Measurements from ENCODE around the gene SYMPK. TPM values are rescaled to one million over a fixed set of nuclear protein-coding genes. Genes with fewer than 3 reads are reported as not detected.

SYMPK gene
- total and polyA plus RNA-seq, 2 experiments from 2014 or later: 33.4 to 41.6 TPM

GRCh38 chr19:45782162-45782691 lies 80.7 kb downstream of the SYMPK start, which contains the start of gene DMPK:
TSS of gene DMPK (minus strand) at chr19:45782490. CDS start at chr19:45782352, 138 bp downstream.
- Histone ChIP-seq H3K9me2 (replicated peaks; ENCODE audit: insufficient read depth) (no peaks in the 10 kb centered on the region), H3K36me3 (replicated peaks; ENCODE audit: insufficient read depth, low read depth) (no peaks in the 10 kb centered on the region), H3K4me2 (peak within 1 kb of the TSS; percentile 82), H3K4me3 (peak within 1 kb of the TSS; percentile 10), H2AFZ (no peak within 1 kb of the TSS), H3K27ac (peak within 1 kb of the TSS; percentile 93), H3K9me3 (ENCODE audit: low read depth) (no peaks in the 10 kb centered on the region), H3K27me3 (no peaks in the 10 kb centered on the region), H3K79me2 (no peaks in the 10 kb centered on the region), H3K4me1 (ENCODE audit: insufficient read depth) (peaks cover 38% of the 10 kb centered on the region), H4K20me1 (ENCODE audit: insufficient read depth, poor library complexity, severe bottlenecking) (peaks cover 6% of the 10 kb centered on the region)
- DNase-seq (ENCODE audit: low spot score): no peak
- 53% methylated on average over 12 of the region's 18 CpGs for WGBS (ENCODE audit: low lambda C conversion rate, missing lambda C conversion rate)
- TF ChIP-seq EZH2 (IDR thresholded peaks at IDR 0.05; ENCODE audit: borderline replicate concordance): no peak
- TF ChIP-seq CTCF (IDR thresholded peaks at IDR 0.05; ENCODE audit: poor library complexity): no peak
- no peak for TF ChIP-seq EZH2phosphoT487 (IDR thresholded peaks at IDR 0.05; ENCODE audit: low read depth, severe bottlenecking, unreplicated experiment)

DNA sequence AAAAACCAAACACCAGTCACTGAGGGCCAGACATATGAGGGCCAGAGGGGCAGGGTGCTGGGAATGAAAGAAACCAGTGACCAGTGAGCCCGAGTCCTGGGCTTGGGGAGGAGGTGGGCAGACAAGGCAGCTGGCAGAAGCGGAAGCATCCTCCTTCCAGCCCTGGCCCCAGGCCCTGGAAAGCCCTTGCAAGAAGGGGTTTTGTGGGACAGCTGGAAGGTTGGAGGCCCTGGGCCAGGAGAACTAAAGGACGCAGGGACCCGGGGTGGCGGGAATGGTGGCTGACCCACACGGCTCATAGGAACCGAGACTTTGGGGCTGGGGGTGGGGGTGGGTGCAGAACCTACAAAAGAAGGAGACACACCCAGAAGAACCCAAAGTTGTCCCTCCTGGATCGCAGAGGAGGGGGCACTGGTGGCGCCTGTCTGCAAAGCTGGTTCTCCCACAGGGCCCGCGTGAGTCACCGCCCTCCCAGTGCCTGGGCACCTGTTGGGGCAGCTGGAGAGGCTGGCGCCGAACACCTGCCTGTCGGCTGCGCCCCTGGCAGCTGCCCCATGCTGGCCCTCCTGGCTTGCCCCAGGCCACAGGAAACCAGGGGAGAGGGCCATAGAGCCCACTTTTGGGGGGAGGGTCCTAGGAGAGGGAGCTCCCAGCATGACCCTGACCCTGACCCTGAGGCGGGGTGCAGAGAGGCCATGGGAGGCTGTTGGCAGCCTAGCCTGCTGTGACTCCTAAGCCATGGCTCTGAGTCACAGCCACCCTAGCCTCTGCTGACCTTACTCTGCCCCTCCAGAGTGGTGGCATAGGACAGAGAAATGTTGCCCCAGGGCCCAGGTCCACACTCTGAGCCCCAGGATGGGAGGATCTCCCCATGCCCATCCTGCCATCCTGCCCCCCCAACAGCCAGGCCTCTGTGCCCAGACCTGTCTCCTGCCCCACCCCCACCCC lies 81.5 kb downstream of the SYMPK start:
- no peak for TF ChIP-seq CTCF (IDR thresholded peaks at IDR 0.05; ENCODE audit: poor library complexity)
- TF ChIP-seq EZH2 (IDR thresholded peaks at IDR 0.05; ENCODE audit: borderline replicate concordance): no peak
- no peak for TF ChIP-seq EZH2phosphoT487 (IDR thresholded peaks at IDR 0.05; ENCODE audit: low read depth, severe bottlenecking, unreplicated experiment)
- H3K4me1 ChIP-seq (ENCODE audit: insufficient read depth): peaks cover 38% of the 10 kb centered on the region
- no peak overlapping the region for H2AFZ ChIP-seq
- no peaks in the 10 kb centered on the region for H3K9me2 ChIP-seq (replicated peaks; ENCODE audit: insufficient read depth)
- WGBS (ENCODE audit: low lambda C conversion rate, missing lambda C conversion rate): 91% methylated on average over 16 of the region's 17 CpGs
- no peak overlapping the region for H3K27ac ChIP-seq
- no peak for DNase-seq (ENCODE audit: low spot score)
- peaks cover 6% of the 10 kb centered on the region for H4K20me1 ChIP-seq (ENCODE audit: insufficient read depth, poor library complexity, severe bottlenecking)
- no peaks in the 10 kb centered on the region for H3K27me3 ChIP-seq
- H3K36me3 ChIP-seq (replicated peaks; ENCODE audit: insufficient read depth, low read depth): no peaks in the 10 kb centered on the region
- H3K79me2 ChIP-seq: no peaks in the 10 kb centered on the region
- peak overlapping the region; percentile 10 for H3K4me3 ChIP-seq
- H3K4me2 ChIP-seq: peak overlapping the region; percentile 82
- H3K9me3 ChIP-seq (ENCODE audit: low read depth): no peaks in the 10 kb centered on the region

- WGBS (ENCODE audit: low lambda C conversion rate, missing lambda C conversion rate): 56% methylated on average over 8 of the region's 13 CpGs
- H3K4me2 ChIP-seq: peak overlapping the region; percentile 82
- no peaks in the 10 kb centered on the region for H3K36me3 ChIP-seq (replicated peaks; ENCODE audit: insufficient read depth, low read depth)
- no peaks in the 10 kb centered on the region for H3K27me3 ChIP-seq
- no peak for TF ChIP-seq EZH2phosphoT487 (IDR thresholded peaks at IDR 0.05; ENCODE audit: low read depth, severe bottlenecking, unreplicated experiment)
- no peak for TF ChIP-seq CTCF (IDR thresholded peaks at IDR 0.05; ENCODE audit: poor library complexity)
- TF ChIP-seq EZH2 (IDR thresholded peaks at IDR 0.05; ENCODE audit: borderline replicate concordance): no peak
- no peaks in the 10 kb centered on the region for H3K9me2 ChIP-seq (replicated peaks; ENCODE audit: insufficient read depth)
- no peak overlapping the region for H3K27ac ChIP-seq
- DNase-seq (ENCODE audit: low spot score): no peak
- no peak overlapping the region for H2AFZ ChIP-seq
- H3K79me2 ChIP-seq: no peaks in the 10 kb centered on the region
- H4K20me1 ChIP-seq (ENCODE audit: insufficient read depth, poor library complexity, severe bottlenecking): peaks cover 6% of the 10 kb centered on the region
- no peak overlapping the region for H3K4me3 ChIP-seq
- peaks cover 38% of the 10 kb centered on the region for H3K4me1 ChIP-seq (ENCODE audit: insufficient read depth)
- no peaks in the 10 kb centered on the region for H3K9me3 ChIP-seq (ENCODE audit: low read depth)
Observed at GRCh38 chr19:45780448-45781213, 82.3 kb downstream of the SYMPK start.

Data from hepatocyte (in vitro differentiated cells).